ENCODE results near the gene CCDC169.
"Not testable (repeated sequence)": the region's sequence is repeated elsewhere in the genome, so short reads cannot be mapped to it uniquely, and the experiment has no call there.

CCDC169 gene

DNA sequence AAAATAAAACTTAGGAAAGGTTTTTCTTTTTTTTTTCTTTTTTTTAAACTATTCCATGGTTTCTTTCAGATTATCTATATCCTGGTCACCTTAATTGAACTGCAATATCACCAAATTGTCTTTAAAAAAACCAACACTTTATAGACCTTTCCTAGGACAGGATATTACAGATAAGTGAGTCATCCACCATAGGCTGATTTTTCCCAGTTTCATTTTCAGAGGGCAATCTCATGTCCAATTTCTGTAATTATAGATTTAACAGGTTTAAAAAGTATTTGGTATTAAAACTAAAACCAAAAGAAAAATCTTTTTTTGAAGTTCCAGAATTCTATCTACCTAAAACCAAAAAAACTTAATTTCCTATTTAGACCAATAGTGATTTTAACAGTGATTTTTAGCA is 35.4 kb upstream of the CCDC169 start:
- no peaks in the 10 kb centered on the region for H3K36me3 ChIP-seq (ENCODE audit: control insufficient read depth, insufficient read depth, low read length)
- no peak overlapping the region for H3K4me3 ChIP-seq (ENCODE audit: low read length)
- no peaks in the 10 kb centered on the region for H3K27me3 ChIP-seq (ENCODE audit: control insufficient read depth, insufficient read depth, low read length)
- H3K9me3 ChIP-seq (ENCODE audit: control insufficient read depth, low read length) = no peaks in the 10 kb centered on the region
- no peaks in the 10 kb centered on the region for H3K4me1 ChIP-seq (ENCODE audit: control insufficient read depth, insufficient read depth, low read length)
- no peak overlapping the region for H3K9ac ChIP-seq (ENCODE audit: low read length)

DNA sequence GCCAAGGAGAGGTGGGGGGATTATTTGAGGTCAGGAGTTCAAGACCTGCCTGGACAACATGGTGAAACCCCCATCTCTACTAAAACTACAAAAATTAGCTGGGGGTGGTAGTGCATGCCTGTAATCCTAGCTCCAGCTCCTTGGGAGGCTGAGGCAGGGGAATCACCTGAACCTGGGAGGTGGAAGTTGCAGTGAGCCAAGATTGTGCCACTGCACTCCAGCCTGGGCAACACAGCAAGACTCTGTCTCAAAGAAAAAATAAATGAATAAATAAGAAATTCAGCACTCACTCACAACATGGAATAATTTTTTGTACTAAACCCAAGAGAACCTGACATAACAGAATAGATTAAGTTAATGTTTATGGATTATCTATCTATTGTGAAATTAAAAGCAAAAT is 34.6 kb upstream of the CCDC169 start:
- not testable (repeated sequence) for H3K9me3 ChIP-seq (ENCODE audit: control insufficient read depth, low read length); H3K4me1 ChIP-seq (ENCODE audit: control insufficient read depth, insufficient read depth, low read length)

DNA sequence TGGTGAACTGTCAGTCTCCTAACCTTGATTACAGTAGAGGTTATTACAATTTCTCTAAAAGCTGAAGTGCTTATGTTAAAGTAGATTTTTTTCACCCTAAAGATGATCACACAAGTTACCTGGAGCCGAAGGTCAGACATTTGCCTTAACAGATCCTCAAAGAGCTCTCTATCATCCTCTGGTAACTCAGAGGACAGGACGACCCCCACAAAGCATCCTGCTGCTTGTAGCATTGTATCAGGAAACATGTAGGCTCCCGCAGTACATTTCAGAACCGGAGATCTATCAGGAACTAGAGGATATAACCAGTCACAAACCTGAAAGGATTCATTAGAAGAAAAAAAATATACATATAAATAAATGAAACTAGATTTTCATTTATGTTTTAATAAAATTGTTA is 33.7 kb upstream of the CCDC169 start:
- Histone ChIP-seq H3K27me3 (ENCODE audit: control insufficient read depth, insufficient read depth, low read length) (no peaks in the 10 kb centered on the region), H3K36me3 (ENCODE audit: control insufficient read depth, insufficient read depth, low read length) (no peaks in the 10 kb centered on the region), H3K4me3 (ENCODE audit: low read length) (no peak overlapping the region), H3K9ac (ENCODE audit: low read length) (no peak overlapping the region), H3K9me3 (ENCODE audit: control insufficient read depth, low read length) (no peaks in the 10 kb centered on the region), H3K4me1 (ENCODE audit: control insufficient read depth, insufficient read depth, low read length) (no peaks in the 10 kb centered on the region)

More for the DNA sequence above, 34.6 kb upstream of the CCDC169 start:
- H3K9ac ChIP-seq (ENCODE audit: low read length); H3K36me3 ChIP-seq (ENCODE audit: control insufficient read depth, insufficient read depth, low read length); H3K4me3 ChIP-seq (ENCODE audit: low read length); H3K27me3 ChIP-seq (ENCODE audit: control insufficient read depth, insufficient read depth, low read length): not testable (repeated sequence)

DNA sequence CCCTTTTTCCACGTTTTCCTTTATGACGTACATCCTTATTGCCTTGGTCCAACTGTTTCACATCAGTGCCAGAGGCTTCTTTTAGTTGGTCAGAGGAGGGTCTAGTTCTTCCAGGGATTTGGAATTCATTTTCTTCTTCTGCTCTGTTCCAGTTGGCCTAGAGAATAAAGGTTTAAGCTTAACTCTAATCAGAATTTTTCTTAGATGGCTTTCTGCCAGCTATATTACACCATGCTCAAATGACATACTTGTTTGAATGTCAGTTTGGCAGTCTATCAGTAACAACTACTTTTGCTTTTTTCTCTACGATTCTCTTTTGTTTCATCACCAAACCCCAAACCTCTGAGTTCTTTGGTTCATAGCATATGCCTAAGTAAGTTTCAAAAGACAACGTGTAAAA is 31.7 kb upstream of the CCDC169 start:
- H3K27me3 ChIP-seq (ENCODE audit: control insufficient read depth, insufficient read depth, low read length) = no peaks in the 10 kb centered on the region
- H3K4me1 ChIP-seq (ENCODE audit: control insufficient read depth, insufficient read depth, low read length) = no peaks in the 10 kb centered on the region
- no peak overlapping the region for H3K4me3 ChIP-seq (ENCODE audit: low read length)
- H3K9ac ChIP-seq (ENCODE audit: low read length) = no peak overlapping the region
- H3K36me3 ChIP-seq (ENCODE audit: control insufficient read depth, insufficient read depth, low read length) = no peaks in the 10 kb centered on the region
- H3K9me3 ChIP-seq (ENCODE audit: control insufficient read depth, low read length) = no peaks in the 10 kb centered on the region

DNA sequence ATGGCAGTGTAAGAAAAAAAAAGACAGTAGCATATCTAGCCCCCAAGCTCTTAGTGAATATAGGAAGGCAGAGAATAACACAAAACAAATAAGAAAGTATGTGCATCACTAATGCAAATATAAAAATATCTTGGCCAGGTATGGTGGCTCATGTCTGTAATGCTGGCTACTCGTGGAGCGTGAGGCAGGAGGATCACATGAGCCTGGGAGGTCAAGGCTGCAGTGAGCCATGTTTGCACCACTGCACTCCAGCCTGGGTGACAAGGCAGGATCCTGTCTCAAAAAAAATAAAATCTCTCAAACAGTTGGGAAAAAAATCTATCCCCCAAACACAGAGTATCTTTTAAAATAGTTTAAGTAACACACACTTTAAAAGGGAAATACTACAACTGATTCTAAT is 31.2 kb upstream of the CCDC169 start:
- Histone ChIP-seq H3K9me3 (ENCODE audit: control insufficient read depth, low read length) (no peaks in the 10 kb centered on the region), H3K36me3 (ENCODE audit: control insufficient read depth, insufficient read depth, low read length) (no peaks in the 10 kb centered on the region), H3K4me1 (ENCODE audit: control insufficient read depth, insufficient read depth, low read length) (no peaks in the 10 kb centered on the region), H3K4me3 (ENCODE audit: low read length) (no peak overlapping the region), H3K9ac (ENCODE audit: low read length) (no peak overlapping the region), H3K27me3 (ENCODE audit: control insufficient read depth, insufficient read depth, low read length) (no peaks in the 10 kb centered on the region)

DNA sequence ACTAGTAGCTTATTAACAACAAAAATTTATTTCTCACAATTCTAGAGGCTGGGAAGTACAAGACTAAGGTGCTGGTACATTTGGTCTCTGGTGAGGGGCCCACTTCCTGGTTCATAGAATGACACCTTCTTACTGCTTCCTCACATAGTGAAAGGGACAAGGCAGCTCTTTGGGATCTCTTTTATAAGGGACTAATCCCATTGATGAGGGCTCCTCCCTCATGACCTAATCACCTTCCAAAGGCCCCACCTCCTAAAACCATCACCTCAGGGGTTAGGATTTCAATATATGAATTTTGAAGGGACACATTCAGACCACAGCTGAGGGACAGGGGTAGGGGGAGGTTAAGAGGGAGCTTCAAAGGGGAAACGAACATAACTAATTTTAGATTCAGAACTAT is 28.3 kb upstream of the CCDC169 start:
- H3K36me3 ChIP-seq (ENCODE audit: control insufficient read depth, insufficient read depth, low read length) = no peaks in the 10 kb centered on the region
- no peaks in the 10 kb centered on the region for H3K4me1 ChIP-seq (ENCODE audit: control insufficient read depth, insufficient read depth, low read length)
- H3K9me3 ChIP-seq (ENCODE audit: control insufficient read depth, low read length) = no peaks in the 10 kb centered on the region
- no peak overlapping the region for H3K4me3 ChIP-seq (ENCODE audit: low read length)
- H3K9ac ChIP-seq (ENCODE audit: low read length) = no peak overlapping the region
- no peaks in the 10 kb centered on the region for H3K27me3 ChIP-seq (ENCODE audit: control insufficient read depth, insufficient read depth, low read length)

DNA sequence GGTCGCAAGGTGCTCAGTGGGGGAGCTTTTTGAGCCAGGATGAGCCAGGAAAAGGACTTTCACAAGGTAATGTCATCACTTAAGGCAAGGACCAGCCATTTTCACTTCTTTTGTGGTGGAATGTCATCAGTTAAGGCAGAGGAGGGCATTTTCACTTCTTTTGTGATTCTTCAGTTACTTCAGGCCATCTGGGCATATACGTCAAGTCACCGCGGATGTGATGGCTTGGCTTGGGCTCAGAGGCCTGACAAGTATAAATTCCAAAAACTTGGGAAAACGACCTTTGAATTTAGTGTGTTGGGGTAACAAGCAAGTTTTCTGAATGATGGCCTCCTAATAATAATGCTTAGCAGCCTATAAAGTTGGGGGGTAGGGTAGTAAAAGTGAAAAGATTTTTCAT is 27.3 kb upstream of the CCDC169 start:
- not testable (repeated sequence) for H3K4me3 ChIP-seq (ENCODE audit: low read length)

DNA sequence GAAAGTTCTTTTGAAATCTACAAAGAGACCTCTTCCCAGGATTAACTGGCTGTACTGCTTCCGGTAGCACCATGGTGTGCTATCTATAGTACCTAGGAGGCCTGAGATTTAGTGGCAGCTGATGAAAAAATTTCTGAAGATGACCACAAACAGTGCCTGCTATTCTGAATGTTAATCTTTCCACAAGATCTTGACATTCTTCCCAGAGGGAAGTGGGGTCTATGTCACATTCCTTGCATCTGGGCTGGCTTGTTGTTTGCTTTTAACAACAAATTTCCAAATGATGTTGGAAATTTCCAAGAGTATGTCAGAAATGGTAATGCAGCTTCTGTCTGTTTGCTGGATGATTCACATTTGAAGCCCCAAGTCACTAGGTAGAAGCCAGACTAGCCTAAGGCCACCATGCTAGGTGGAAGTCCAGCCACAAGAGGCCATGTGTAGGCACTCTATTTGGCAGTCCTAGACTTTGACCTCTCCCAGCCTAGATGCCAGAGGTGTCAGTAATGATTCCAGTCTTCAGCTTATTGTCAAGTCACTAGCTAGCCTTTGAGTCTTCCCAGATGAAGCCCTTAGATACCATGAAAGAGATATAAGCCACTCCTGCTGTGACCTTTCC is 26.4 kb upstream of the CCDC169 start:
- no peak overlapping the region for H3K9ac ChIP-seq (ENCODE audit: low read length)
- H3K4me1 ChIP-seq (ENCODE audit: control insufficient read depth, insufficient read depth, low read length) = no peaks in the 10 kb centered on the region
- no peaks in the 10 kb centered on the region for H3K36me3 ChIP-seq (ENCODE audit: control insufficient read depth, insufficient read depth, low read length)
- no peaks in the 10 kb centered on the region for H3K9me3 ChIP-seq (ENCODE audit: control insufficient read depth, low read length)
- H3K4me3 ChIP-seq (ENCODE audit: low read length) = no peak overlapping the region
- H3K27me3 ChIP-seq (ENCODE audit: control insufficient read depth, insufficient read depth, low read length) = no peaks in the 10 kb centered on the region

More for the DNA sequence above, 27.3 kb upstream of the CCDC169 start:
- H3K9me3 ChIP-seq (ENCODE audit: control insufficient read depth, low read length); H3K9ac ChIP-seq (ENCODE audit: low read length); H3K36me3 ChIP-seq (ENCODE audit: control insufficient read depth, insufficient read depth, low read length); H3K27me3 ChIP-seq (ENCODE audit: control insufficient read depth, insufficient read depth, low read length); H3K4me1 ChIP-seq (ENCODE audit: control insufficient read depth, insufficient read depth, low read length): not testable (repeated sequence)

DNA sequence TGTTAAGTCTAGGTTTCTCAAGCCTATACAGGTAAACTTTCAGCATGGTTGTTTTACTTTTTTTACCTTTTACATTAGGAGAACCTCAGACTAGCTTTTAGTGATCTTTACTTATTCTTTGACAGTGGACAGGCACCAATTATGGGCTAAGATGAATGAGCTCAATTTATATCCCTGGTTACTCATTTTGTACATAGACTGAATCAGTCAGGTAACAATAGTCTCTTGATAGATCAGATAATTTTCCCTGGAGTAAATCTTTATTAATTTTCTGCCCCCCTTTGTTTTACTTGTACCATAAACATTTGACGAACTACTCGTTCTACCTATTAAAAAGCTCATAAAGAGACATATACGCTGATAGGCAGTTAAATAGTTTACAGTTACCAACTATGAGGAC is 25.8 kb upstream of the CCDC169 start:
- Histone ChIP-seq H3K36me3 (ENCODE audit: control insufficient read depth, insufficient read depth, low read length) (no peaks in the 10 kb centered on the region), H3K27me3 (ENCODE audit: control insufficient read depth, insufficient read depth, low read length) (no peaks in the 10 kb centered on the region), H3K4me1 (ENCODE audit: control insufficient read depth, insufficient read depth, low read length) (no peaks in the 10 kb centered on the region), H3K9ac (ENCODE audit: low read length) (no peak overlapping the region), H3K4me3 (ENCODE audit: low read length) (no peak overlapping the region), H3K9me3 (ENCODE audit: control insufficient read depth, low read length) (no peaks in the 10 kb centered on the region)

DNA sequence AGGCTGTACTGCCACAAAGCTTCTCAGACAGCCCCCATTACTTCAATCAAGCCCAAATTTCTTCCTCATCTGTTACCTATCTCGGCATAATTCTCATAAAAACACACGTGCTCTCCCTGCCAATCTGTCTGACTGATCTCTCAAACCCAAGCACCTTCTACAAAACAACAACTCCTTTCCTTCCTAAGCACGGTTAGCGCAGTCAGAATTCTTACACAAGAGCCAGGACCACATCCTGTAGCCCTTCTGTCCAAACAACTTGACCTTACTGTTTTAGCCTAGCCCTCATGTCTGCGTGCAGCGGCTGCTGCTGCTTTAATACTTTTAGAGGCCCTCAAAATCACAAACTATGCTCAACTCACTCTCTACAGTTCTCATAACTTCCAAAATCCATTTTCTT is 22.2 kb upstream of the CCDC169 start:
- H3K4me1 ChIP-seq (ENCODE audit: control insufficient read depth, insufficient read depth, low read length); H3K4me3 ChIP-seq (ENCODE audit: low read length); H3K27me3 ChIP-seq (ENCODE audit: control insufficient read depth, insufficient read depth, low read length); H3K9ac ChIP-seq (ENCODE audit: low read length); H3K9me3 ChIP-seq (ENCODE audit: control insufficient read depth, low read length); H3K36me3 ChIP-seq (ENCODE audit: control insufficient read depth, insufficient read depth, low read length): not testable (repeated sequence)

DNA sequence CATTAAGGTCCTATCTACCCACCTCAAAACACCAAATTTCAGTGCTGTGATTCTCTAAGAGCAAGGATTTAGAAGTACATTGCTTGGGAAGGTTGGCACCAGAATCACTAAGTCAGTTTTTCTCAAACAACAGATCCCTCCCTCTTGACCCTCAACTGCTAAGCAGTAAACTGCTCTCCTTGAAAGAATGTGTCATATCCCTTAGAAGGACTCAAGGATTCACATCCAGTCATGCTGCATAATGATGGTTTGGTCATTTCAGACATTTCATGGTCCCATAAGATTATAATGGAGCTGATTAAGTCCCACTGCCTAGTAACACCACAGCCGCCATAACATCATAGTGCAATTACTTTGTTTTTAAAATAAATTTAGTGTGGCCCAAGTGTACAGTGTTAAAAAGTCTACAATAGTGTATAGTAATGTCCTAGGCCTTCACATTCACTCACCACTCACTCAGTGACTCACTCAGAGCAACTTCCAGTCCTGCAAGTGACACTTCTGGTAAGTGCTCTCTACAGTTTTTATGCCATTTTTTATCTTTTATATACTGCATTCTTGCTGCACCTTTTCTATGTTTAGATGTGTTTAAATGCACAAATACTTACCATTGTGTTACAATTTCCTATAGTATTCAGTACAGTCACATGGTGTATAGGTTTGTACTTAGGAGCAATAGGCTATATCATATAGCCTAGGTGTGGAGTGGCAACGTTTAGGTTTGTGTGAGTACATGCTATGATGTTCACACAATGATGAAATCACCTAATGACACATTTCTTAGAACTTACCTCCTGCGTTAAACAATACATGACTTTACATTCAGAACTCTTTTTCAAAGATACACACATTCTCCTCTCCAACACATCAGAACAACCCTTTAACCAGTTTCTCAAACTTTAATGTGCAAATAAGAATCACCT is 15.7 kb upstream of the CCDC169 start:
- H3K36me3 ChIP-seq (ENCODE audit: control insufficient read depth, insufficient read depth, low read length) = no peaks in the 10 kb centered on the region

DNA sequence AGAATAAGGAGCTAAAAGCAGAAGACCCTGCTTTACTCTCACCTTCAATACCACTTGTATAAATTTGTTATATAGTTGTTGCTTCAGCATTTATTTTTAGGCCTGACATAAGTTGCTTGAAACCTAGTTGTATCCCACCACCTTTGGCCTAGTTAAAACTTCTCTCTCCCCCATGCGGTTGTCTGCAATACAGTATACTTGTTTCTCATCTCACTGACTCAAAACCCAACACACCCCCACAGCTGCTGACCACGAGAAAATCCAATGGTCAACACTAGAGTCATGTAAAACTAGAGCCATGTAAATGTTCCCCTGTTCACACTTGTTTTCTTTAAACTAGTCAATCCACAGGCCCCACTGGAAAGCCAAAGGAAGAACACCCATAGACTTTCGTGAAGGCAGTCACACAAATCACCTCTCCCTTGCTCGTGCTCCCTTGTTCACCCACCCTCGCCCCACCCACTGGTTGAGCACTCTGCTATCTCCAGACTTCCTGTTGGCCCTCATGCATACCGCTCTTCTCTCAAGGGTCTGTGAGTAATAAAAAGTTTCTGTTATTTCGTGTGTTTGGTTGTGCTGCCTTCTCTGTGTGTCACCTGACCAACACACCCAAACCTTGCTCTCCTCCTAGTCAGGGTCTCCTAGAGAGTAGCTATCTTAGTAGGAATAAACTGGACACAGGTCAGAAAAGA is 12.9 kb upstream of the CCDC169 start:
- no peak overlapping the region for H3K4me3 ChIP-seq (ENCODE audit: low read length)
- H3K27me3 ChIP-seq (ENCODE audit: control insufficient read depth, insufficient read depth, low read length) = no peaks in the 10 kb centered on the region
- H3K36me3 ChIP-seq (ENCODE audit: control insufficient read depth, insufficient read depth, low read length) = no peaks in the 10 kb centered on the region
- H3K9me3 ChIP-seq (ENCODE audit: control insufficient read depth, low read length) = no peaks in the 10 kb centered on the region
- no peaks in the 10 kb centered on the region for H3K4me1 ChIP-seq (ENCODE audit: control insufficient read depth, insufficient read depth, low read length)
- H3K9ac ChIP-seq (ENCODE audit: low read length) = no peak overlapping the region

More for the DNA sequence above, 15.7 kb upstream of the CCDC169 start:
- no peak overlapping the region for H3K9ac ChIP-seq (ENCODE audit: low read length)
- H3K9me3 ChIP-seq (ENCODE audit: control insufficient read depth, low read length) = no peaks in the 10 kb centered on the region
- no peaks in the 10 kb centered on the region for H3K27me3 ChIP-seq (ENCODE audit: control insufficient read depth, insufficient read depth, low read length)
- no peak overlapping the region for H3K4me3 ChIP-seq (ENCODE audit: low read length)
- no peaks in the 10 kb centered on the region for H3K4me1 ChIP-seq (ENCODE audit: control insufficient read depth, insufficient read depth, low read length)

Measured in mucosa of stomach (tissue), 1 donor.